ENCODE results near the gene TANC2. TPM values are rescaled to one million over a fixed set of nuclear protein-coding genes. Genes with fewer than 3 reads are reported as not detected.

TANC2 gene
- total and polyA plus RNA-seq, 2 of the 8 experiments (the other 6 are each of a cell fraction or from before 2014, with no cell fraction given): 5.7 to 21.9 TPM

- TF ChIP-seq MAFK (IDR thresholded peaks at IDR 0.05; ENCODE audit: low read depth, low read length): no peak
- TF ChIP-seq TAF1 (IDR thresholded peaks at IDR 0.05; ENCODE audit: low read depth, low read length): no peak
- no peak for TF ChIP-seq SP1 (IDR thresholded peaks at IDR 0.05; ENCODE audit: low read depth, low read length)
- no peak for TF ChIP-seq SP4 (IDR thresholded peaks at IDR 0.05; ENCODE audit: low read length)
- no peak for TF ChIP-seq GTF2F1 (IDR thresholded peaks at IDR 0.05; ENCODE audit: borderline replicate concordance, low read depth, low read length)
These were observed 21.1 kb downstream of the TANC2 start (continued) for GRCh38 chr17:62987136-62987535.

Measured in H1 (cell line).